ENCODE data around the gene SIRT3.
"Not testable (repeated sequence)": the region's sequence is repeated elsewhere in the genome, so short reads cannot be mapped to it uniquely, and the experiment has no call there.

SIRT3 gene

DNA sequence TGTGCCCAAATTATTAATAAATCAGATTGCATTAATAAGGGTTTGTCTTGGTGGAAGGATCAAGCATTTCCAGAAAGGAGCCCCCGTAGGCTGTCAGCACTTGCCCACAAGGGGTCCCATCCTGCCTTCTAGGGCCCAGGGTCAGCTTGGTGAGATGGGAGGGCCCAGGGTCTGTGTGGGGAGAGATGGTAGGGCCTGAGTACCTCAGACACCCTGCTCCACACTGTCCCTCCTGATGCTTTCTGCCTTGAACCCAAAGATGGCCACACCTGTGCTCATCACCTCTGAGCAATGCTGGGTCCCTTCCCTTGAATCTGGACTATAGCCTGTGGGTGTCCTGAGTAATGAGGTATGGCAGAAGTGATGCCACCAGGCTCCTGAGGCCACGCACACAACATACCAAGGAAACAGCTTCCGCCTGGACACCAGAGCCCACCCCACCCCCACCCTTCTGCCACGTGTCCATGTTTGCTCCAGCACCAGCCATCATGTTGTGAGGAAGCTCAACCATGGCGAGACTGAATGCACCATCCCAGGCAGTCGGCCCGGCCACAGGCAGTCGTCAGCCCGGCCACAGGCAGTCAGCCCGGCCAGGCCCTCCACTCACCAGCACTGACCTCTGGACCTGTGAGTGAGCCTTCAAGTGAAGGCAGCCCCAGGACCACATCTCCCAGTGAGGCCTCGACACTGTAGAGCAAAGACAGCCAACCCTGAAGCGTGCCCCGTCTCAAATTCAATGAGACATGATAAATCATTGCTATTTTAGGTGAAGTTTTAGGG is 35.7 kb downstream of the SIRT3 start:
- DNase-seq: no peak

DNA sequence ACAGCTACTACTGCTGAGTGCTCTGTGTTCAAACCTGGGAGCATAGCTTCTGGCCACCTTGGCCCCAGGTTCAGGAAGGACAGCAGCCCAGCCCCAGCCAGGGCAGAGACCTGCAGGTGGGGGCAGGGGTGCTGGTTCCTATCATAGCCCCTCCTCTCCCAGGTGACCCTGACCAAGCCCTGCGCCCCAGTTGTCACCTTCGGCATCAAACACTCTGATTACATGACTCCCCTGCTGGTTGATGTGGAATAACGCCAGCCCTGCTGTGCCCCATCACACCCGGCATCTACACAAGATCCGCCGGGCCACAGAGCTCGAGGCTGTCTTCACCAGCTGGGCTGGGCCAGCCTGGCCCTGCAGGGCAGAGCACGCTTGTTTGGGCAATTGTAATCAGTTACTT is 36.4 kb downstream of the SIRT3 start:
- no peak for DNase-seq

DNA sequence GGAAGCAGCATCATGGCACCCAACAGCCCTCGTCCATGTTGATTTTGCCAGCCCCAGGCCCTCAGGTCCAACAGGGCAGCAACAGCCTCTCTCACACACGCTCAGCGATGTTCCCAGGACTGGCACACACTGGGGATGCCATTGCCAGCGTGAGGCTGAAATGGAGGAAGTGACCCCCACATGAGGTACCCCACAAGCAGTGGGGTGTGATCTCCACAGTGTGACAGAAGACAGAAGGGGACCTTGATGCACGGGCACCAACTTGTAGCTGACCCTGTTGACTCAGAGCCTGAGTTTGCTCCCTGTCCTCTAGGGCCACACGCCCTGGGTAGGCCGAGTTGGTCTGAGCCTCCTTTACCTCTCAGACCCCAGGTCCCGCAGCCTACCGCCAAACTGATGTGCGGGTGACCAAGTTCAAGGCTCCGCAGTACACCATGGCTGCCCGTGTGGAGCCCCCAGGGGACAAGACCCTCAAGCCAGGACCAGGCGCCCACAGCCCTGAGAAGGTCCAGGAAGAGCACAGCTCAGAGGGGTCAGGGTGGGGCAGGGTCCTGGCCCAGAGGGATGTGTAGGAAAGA is 37.0 kb downstream of the SIRT3 start:
- DNase-seq: no peak

DNA sequence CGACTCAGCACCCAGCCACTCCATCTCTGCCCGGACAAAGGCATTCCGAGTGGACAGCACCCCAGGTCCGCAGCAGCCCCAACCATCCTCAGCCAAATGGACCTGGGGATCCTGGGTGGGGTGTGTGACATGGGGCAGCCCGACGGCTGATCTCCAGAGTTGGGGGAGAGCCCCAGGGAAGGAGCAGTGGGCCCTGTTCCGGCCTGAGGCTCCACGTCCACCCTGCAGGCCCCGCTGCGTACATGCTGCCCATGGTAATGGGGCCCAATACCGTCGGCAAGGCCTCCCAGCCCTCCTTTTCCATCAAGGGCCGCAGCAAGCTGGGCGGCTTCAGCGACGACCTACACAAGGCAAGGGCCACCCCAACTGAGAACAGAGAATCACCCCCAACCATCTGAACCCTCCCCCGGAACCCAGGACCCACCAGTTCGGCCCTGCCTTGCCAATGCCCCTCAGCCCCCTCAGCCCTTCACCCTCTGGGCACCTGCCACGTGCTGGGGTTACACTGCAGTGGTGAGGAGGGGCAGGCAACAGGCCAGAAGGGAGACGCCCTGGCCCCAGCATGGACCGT is 37.8 kb downstream of the SIRT3 start:
- DNase-seq: no peak

DNA sequence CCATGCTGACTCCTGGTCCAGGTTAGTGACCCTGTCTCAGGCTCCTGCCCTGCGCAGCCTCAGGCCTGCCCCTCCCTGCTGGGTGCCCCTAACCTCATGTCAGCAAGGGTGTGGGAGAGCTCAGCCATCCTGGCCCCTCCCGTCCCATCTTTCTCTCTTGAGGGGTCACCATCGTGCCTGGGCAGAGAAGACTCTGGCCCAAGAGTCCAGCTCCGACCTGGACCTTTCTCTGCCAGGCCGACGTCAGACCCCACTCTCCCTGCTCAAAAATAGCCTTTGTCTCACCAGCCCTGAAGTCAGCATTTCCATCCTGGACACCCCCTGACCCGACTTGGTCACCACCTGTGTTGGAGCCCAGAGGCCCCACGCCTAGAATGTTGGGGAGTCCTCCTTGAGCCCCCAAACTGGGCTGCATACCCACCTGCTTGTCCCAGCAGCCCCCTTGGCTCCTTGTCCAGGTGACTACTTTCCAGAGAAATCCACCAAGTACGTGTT is 38.4 kb downstream of the SIRT3 start:
- no peak for DNase-seq

DNA sequence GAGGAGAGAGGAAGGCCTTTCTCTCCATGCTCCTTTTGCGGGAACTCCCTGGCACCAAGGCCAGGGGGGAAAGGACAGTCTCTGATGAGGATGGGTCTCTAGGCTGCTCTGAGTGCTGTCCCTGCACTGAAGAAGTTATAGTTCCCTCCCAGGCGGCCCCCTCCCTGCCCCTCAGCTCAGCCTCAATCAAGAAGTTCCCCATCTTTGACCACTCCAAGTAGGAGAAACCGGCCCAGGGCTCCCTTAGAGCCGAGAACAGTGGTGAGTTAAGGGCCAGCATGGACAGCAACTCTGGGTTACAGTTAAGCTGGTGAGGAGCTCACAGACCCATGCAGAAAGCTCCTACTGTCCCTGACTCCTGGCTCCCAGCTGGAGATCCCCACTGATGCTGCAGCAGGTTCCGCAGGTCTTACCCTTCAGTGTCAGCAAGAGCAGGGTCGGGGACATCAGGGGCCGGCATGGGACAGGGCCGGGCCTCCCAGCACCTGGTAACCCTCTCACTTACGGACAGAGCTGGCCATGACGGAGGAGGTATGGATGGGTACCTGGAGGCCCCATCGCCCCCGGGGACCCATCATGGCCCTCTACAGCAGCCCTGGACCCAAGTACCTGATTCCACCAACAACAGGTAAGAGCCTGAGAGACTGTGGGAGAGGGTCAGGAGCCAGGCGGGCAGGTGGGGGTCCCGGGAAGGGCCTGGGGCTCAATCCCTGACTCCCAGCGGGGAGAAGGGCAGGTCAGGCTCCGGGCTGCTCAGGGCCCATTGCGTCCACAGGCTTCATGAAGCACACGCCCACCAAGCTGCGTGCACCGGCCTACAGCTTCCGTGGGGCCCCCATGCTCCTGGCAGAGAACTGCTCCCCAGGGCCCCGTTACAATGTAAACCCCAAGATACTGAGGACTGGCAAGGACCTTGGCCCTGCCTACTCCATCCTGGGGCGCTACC is 39.1 kb downstream of the SIRT3 start:
- DNase-seq: no peak

DNA sequence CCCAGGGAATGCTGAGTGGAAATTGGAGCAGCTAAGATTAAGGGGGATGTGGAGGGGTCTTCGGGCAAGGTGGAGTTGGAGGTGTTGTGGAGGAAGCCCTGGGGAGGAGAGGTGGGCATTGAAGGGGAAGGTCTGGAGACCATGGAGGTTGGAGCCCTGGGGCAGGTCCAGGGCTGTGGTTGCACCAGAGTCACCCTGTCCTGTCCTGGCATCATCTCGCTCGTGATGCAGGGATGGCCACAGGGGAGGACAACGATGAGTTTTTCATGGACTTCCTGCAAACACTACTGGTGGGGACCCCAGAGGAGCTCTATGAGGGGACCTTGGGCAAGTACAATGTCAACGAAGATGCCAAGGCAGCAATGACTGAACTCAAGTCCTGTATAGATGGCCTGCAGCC is 42.7 kb downstream of the SIRT3 start:
- DNase-seq: not testable (repeated sequence)

DNA sequence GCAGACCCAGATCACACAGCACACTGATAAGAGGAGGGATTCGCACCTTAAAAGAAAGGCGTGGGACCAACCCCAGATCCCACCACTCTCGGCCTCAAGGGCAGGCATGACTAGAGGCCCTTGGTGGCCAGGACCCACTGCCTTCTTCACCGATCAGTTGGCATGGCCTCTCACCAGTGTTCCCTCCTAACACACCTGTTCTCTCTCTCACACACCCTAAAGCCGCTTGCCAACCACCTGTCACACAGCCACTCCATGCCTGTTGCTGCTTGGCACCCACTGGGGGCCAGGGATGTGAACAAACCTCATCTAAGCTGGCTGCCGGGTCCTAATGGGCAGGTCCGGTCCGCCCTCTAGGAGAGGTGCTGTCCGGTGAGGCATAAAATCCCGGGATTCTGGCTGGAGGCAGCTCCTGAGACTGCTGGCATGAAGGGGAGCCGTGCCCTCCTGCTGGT is 43.4 kb downstream of the SIRT3 start, which contains the start of gene SCGB1C1:
Gene SCGB1C1 (plus strand): TSS at position 405 of the 455 bp plus-strand sequence. CDS start 22 bp downstream, at position 427.
- DNase-seq: not testable (repeated sequence)

DNA sequence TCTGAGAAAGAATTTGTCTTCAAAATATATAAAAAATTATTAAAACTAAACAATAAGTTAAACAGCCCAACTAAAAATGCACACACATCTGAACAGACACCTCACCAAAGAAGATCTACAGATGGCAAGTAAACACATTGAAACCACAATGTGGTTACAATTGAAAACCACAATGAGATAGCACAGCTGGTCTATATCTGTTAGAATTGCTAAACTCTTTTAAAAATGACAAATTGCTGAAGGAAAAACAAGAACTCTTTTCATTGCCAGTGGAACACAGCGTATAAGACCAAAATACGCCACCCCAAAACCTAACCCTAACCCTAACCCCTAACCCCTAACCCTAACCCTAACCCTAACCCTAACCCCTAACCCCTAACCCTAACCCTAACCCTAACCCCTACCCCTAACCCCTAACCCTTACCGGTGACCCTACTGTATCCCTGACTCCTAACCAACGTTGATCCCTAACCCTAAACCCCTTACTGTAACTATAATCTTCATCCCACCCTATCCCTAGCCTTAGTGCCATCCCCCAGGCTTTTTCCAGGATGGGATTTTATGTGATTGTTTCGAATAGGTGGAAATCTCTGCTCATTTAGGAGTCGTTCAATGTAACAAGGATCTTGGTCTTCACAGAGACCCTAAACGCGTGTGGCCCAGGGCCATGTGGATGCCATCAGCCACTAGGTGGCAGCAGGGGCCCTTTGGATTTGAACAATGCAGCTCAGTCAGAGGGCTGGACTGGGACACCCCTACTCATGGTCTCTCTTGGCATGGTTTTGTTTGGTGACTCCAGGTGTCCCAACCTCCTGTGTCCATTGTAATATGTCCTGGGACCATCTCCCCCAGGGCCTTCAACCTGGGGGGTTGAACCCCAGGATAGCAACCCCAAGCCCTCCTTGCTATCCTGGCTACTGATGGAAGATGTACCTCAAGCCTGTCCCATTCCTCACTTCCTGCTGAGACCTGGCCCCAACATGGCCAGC is 44.4 kb downstream of the SIRT3 start:
- DNase-seq: not testable (repeated sequence)

DNA sequence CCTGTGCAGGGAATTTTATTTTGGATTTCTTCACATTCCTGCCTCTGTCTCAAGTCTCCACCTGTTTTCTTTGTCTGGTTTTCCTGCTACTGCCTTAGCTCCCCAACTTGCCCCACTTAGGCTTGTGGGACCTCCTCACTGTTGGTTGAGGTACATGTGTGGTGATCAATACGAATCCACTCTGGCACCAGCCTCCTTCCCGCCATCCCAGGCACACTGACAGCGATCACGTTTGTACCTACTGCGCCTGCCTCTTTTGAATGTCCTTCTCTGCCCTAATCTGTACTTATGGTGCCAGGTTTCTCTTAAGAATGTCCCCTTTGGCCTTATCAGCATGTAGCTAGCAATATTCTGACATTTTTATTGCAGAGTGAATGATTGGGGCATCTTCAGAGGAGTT is 45.6 kb downstream of the SIRT3 start:
- not testable (repeated sequence) for DNase-seq

DNA sequence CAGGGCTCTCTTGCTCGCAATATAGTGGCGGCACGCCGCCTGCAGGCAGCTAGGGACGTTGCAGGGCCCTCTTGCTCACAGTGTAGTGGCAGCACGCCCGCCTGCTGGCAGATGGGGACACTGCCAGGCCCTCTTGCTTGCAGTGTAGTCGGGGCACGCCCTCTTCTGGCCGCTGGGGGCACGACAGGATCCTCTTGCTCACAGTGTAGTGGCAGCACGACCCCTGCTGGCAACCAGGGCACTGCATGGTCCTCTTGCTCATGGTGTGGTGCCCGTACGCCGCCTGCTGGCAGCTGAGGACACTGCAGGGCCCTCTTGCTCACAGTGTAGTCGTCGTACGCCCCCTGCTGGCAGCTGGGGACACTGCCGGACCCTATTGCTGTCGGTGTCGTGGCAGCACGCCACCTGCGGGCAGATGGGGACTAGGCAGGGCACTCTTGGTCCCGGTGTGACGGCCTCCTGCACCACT is 46.3 kb downstream of the SIRT3 start:
- DNase-seq: not testable (repeated sequence)

DNA sequence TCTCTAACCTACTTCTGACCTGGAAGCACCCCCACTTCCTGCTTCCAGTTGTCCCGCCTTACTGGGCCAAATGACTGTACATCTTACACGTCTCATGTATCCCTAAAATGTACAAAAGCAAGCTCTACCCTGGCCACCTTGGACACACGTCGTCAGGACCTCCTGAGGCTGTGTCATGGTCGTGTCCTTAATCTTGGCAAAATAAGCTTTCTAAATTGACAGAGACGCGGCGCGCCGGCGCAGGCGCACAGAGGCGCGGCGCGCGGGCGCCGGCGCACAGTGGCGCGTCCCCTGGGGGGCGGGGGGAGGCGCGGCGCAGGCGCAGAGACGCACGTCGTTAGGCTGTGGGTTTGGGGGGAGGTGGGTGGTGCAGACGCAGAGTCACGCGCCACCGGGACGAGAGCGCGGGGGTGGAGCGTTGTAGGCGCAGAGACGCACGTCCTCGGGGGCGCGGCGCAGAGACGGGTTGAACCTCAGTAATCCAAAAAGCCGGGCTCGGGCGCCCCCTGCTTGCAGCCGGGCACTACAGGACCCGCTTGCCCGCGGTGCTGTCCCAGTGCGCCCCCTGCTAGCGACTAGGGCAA is 46.9 kb downstream of the SIRT3 start:
- not testable (repeated sequence) for DNase-seq

DNA sequence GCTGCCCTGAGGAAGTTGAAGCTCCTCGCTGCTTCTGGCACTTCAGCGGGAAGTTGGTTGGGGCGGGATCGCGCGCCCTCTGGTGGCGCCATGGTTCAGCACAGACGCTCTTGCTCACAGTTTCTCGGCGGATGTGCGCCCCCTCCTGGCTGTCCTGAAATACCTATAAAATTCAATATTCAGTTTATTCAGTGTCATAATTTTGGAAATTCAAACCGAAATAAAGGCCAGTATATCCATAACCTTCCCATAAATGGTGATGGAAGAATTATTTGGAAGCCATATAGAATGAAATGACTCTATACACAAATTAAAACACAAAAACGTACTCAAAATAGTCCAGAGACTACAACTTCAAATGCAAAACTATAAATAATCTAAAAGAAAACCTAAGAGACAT is 55.9 kb downstream of the SIRT3 start:
- DNase-seq: not testable (repeated sequence)

Data from NCI-H69 (cell line).